ENCODE data around the gene MMS19. TPM values are rescaled to one million over a fixed set of nuclear protein-coding genes. Genes with fewer than 3 reads are reported as not detected.

Gene MMS19
- total RNA-seq, 1 donor from 2014 or later, result 70.7 TPM

DNA sequence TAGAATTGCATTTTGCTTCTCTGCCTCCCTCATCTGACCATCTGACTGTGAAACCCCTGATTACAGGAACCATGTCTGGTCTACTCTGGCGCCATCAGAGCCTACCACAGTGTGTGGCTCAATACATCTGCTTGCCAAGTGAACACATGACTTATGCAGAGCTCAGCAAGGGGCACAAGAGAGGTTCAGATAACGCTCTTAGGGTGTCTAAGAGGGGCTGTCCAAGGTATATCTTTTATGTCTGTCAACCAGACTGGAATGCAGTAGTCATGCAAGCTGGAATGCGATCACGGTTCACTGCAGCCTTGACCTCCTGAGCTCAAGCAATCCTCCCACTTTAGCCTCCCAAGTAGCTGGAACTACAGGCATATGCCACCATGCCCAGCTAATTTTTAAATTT lies 86.8 kb downstream of the MMS19 start:
- Histone ChIP-seq H3K36me3 (no peaks in the 10 kb centered on the region), H3K27ac (no peak overlapping the region), H3K9me3 (no peaks in the 10 kb centered on the region), H3K4me1 (peaks cover 10% of the 10 kb centered on the region), H3K27me3 (no peaks in the 10 kb centered on the region), H3K4me3 (no peak overlapping the region)
- intact Hi-C loops (cut with DNase I), result no loop called here
- no peak for DNase-seq
- peak; percentile 36 for ATAC-seq
- TF ChIP-seq CTCF (IDR thresholded peaks at IDR 0.05), result no peak

DNA sequence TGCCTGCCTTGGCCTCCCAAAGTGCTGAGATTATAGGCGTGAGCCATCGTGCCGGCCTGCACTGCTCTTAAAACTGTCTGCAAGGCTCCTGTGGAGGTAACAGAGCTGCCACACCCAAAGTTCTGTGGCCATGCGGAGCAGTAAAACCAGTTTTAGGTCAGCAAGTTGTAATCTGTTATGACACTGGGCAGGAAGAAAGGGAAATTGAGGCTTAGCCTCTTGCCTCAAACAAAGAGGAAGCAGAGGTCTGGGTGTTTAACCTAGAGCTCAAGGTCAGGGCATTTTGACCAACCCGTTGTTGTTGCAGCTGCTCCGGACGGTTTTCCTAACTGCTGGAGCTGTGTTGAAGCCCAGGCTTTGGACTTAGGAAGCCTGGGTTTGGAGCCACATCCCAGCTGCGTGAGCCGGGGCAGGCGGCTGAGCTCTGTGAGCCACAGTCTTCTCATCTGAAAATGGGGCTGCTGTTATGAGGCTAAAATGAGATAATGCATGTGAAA lies 89.7 kb downstream of the MMS19 start:
- Histone ChIP-seq H3K36me3 (no peaks in the 10 kb centered on the region), H3K4me1 (peaks cover 10% of the 10 kb centered on the region), H3K4me3 (no peak overlapping the region), H3K27ac (peak overlapping the region; percentile 42), H3K27me3 (no peaks in the 10 kb centered on the region), H3K9me3 (no peaks in the 10 kb centered on the region)
- no peak for TF ChIP-seq CTCF (IDR thresholded peaks at IDR 0.05)
- intact Hi-C loops (cut with DNase I), result no loop called here
- DNase-seq (no peak), ATAC-seq (peak; percentile 41)

Other genes starting within 250 kb of the MMS19 start
- gene ARHGAP19, start 205.8 kb downstream of the MMS19 start, total RNA-seq, result 14.0 TPM
- 10.4 TPM for gene FRAT1, start 179.2 kb downstream of the MMS19 start, total RNA-seq
- 20.4 TPM for gene FRAT2, start 163.7 kb downstream of the MMS19 start, total RNA-seq
- 23.7 TPM for gene RRP12, start 97.1 kb downstream of the MMS19 start, total RNA-seq
- gene PGAM1, start 72.2 kb downstream of the MMS19 start, total RNA-seq, result 139 TPM
- 27.0 TPM for gene EXOSC1, start 52.4 kb downstream of the MMS19 start, total RNA-seq
- 63.2 TPM for gene ZDHHC16, start 52.2 kb downstream of the MMS19 start, total RNA-seq
- 37.5 TPM for gene UBTD1, start 502 bp upstream of the MMS19 start, total RNA-seq
- gene ANKRD2, start 74.4 kb upstream of the MMS19 start, total RNA-seq, result 0.98 TPM
- gene HOGA1, start 86.0 kb upstream of the MMS19 start, total RNA-seq, result 2.3 TPM
- gene C10orf62, start 91.3 kb upstream of the MMS19 start, total RNA-seq, result not detected
- gene MORN4, start 135.1 kb upstream of the MMS19 start, total RNA-seq, result 3.8 TPM
- gene PI4K2A, start 142.2 kb upstream of the MMS19 start, total RNA-seq, result 28.3 TPM
- gene AVPI1, start 188.8 kb upstream of the MMS19 start, total RNA-seq, result 20.5 TPM
- gene MARVELD1, start 215.3 kb upstream of the MMS19 start, total RNA-seq, result 43.8 TPM
- 29.4 TPM for gene ZFYVE27, start 238.7 kb upstream of the MMS19 start, total RNA-seq

Measured in upper lobe of right lung (tissue), 1 donor.